ENCODE results near the gene NUMA1.

DNA sequence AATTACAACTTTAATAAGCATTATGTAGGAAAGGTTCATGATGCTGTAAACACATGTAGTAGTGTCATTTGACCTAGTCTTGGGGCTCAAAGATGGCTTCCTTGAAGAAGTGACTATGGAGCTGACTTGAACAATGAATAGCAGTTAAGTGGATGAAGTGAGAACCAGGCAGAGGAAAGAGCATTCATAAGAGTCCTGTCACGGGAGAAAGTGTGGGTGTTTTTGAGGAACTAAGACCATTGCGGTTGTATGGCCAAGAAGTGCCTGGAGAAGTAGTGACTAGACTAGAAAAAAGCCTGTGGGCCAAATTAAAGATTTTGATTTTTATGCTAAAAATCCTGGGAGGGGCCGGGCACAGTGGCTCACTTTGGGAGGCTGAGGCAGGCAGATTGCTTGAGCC, 88.8 kb downstream of the NUMA1 start:
- TF ChIP-seq, protein P1, sequence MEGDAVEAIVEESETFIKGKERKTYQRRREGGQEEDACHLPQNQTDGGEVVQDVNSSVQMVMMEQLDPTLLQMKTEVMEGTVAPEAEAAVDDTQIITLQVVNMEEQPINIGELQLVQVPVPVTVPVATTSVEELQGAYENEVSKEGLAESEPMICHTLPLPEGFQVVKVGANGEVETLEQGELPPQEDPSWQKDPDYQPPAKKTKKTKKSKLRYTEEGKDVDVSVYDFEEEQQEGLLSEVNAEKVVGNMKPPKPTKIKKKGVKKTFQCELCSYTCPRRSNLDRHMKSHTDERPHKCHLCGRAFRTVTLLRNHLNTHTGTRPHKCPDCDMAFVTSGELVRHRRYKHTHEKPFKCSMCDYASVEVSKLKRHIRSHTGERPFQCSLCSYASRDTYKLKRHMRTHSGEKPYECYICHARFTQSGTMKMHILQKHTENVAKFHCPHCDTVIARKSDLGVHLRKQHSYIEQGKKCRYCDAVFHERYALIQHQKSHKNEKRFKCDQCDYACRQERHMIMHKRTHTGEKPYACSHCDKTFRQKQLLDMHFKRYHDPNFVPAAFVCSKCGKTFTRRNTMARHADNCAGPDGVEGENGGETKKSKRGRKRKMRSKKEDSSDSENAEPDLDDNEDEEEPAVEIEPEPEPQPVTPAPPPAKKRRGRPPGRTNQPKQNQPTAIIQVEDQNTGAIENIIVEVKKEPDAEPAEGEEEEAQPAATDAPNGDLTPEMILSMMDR (conservative IDR thresholded peaks at IDR 0.05; ENCODE audit: low read depth in 2 of 2): no peak
- no peak for TF ChIP-seq POLR2AphosphoS5 (IDR thresholded peaks at IDR 0.05; ENCODE audit: low read depth)
- TF ChIP-seq, protein P2, sequence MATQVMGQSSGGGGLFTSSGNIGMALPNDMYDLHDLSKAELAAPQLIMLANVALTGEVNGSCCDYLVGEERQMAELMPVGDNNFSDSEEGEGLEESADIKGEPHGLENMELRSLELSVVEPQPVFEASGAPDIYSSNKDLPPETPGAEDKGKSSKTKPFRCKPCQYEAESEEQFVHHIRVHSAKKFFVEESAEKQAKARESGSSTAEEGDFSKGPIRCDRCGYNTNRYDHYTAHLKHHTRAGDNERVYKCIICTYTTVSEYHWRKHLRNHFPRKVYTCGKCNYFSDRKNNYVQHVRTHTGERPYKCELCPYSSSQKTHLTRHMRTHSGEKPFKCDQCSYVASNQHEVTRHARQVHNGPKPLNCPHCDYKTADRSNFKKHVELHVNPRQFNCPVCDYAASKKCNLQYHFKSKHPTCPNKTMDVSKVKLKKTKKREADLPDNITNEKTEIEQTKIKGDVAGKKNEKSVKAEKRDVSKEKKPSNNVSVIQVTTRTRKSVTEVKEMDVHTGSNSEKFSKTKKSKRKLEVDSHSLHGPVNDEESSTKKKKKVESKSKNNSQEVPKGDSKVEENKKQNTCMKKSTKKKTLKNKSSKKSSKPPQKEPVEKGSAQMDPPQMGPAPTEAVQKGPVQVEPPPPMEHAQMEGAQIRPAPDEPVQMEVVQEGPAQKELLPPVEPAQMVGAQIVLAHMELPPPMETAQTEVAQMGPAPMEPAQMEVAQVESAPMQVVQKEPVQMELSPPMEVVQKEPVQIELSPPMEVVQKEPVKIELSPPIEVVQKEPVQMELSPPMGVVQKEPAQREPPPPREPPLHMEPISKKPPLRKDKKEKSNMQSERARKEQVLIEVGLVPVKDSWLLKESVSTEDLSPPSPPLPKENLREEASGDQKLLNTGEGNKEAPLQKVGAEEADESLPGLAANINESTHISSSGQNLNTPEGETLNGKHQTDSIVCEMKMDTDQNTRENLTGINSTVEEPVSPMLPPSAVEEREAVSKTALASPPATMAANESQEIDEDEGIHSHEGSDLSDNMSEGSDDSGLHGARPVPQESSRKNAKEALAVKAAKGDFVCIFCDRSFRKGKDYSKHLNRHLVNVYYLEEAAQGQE (IDR thresholded peaks at IDR 0.05; ENCODE audit: unreplicated experiment): no peak
- no peak for TF ChIP-seq CREB1 (CRISPR knock-in tag; IDR thresholded peaks at IDR 0.05; ENCODE audit: low read depth)
- TF ChIP-seq EZH2 (IDR thresholded peaks at IDR 0.05; ENCODE audit: low read depth, unreplicated experiment): no peak
- no peak for TF ChIP-seq EZH2phosphoT487 (IDR thresholded peaks at IDR 0.05; ENCODE audit: unreplicated experiment)
- TF ChIP-seq, protein P3, sequence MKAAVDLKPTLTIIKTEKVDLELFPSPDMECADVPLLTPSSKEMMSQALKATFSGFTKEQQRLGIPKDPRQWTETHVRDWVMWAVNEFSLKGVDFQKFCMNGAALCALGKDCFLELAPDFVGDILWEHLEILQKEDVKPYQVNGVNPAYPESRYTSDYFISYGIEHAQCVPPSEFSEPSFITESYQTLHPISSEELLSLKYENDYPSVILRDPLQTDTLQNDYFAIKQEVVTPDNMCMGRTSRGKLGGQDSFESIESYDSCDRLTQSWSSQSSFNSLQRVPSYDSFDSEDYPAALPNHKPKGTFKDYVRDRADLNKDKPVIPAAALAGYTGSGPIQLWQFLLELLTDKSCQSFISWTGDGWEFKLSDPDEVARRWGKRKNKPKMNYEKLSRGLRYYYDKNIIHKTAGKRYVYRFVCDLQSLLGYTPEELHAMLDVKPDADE (IDR thresholded peaks at IDR 0.05): no peak
- no peak for TF ChIP-seq STAT1 (IDR thresholded peaks at IDR 0.05; ENCODE audit: unreplicated experiment)
- no peak for TF ChIP-seq JUNB (IDR thresholded peaks at IDR 0.05; ENCODE audit: unreplicated experiment)
- no peak for TF ChIP-seq ZNF331 (CRISPR knock-in tag; IDR thresholded peaks at IDR 0.05; ENCODE audit: low read depth)
